ENCODE results near the gene SMARCA2. TPM values are rescaled to one million over a fixed set of nuclear protein-coding genes. Genes with fewer than 3 reads are reported as not detected.

The SMARCA2 gene
- total RNA-seq, 4 donors from 2014 or later = 148 to 217 (median 196) TPM

GRCh38 chr9:2163231-2163885 is 148.2 kb downstream of the SMARCA2 start:
- Histone ChIP-seq H3K27ac (peak overlapping the region in 2 of 3 donors; percentile 41 to 54), H3K9me3 (no peaks in the 10 kb centered on the region), H3K4me1 (peaks cover 12 to 22% of the 10 kb centered on the region in 2 donors), H3K4me3 (replicated peaks in 1 of 3) (no peak overlapping the region), H3K27me3 (no peaks in the 10 kb centered on the region), H3K36me3 (no peaks in the 10 kb centered on the region)
- WGBS, 2 donors = 46 to 65% methylated on average over 6 of the region's 6 CpGs
- intact Hi-C loops (cut with DNase I) = no loop called here
- no peak for TF ChIP-seq POLR2A (IDR thresholded peaks at IDR 0.05)
- TF ChIP-seq, protein P1, sequence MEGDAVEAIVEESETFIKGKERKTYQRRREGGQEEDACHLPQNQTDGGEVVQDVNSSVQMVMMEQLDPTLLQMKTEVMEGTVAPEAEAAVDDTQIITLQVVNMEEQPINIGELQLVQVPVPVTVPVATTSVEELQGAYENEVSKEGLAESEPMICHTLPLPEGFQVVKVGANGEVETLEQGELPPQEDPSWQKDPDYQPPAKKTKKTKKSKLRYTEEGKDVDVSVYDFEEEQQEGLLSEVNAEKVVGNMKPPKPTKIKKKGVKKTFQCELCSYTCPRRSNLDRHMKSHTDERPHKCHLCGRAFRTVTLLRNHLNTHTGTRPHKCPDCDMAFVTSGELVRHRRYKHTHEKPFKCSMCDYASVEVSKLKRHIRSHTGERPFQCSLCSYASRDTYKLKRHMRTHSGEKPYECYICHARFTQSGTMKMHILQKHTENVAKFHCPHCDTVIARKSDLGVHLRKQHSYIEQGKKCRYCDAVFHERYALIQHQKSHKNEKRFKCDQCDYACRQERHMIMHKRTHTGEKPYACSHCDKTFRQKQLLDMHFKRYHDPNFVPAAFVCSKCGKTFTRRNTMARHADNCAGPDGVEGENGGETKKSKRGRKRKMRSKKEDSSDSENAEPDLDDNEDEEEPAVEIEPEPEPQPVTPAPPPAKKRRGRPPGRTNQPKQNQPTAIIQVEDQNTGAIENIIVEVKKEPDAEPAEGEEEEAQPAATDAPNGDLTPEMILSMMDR (IDR thresholded peaks at IDR 0.05) = no peak
- DNase-seq = peak; percentile 21 to 26

GRCh38 chr9:2164268-2164667 is 149.1 kb downstream of the SMARCA2 start:
- intact Hi-C loops (cut with DNase I) = no loop called here
- no peak for DNase-seq
- H3K27me3 ChIP-seq = no peaks in the 10 kb centered on the region
- no peak overlapping the region for H3K27ac ChIP-seq
- 96 to 100% methylated on average over 1 of the region's 1 CpG for WGBS, 2 donors
- H3K9me3 ChIP-seq = no peaks in the 10 kb centered on the region
- no peak overlapping the region for H3K4me3 ChIP-seq (replicated peaks in 1 of 3)
- H3K36me3 ChIP-seq = peaks cover 0 to 6% of the 10 kb centered on the region in 2 donors
- no peak for TF ChIP-seq POLR2A (IDR thresholded peaks at IDR 0.05)
- TF ChIP-seq, protein P1 (IDR thresholded peaks at IDR 0.05) = no peak
- peaks cover 7 to 21% of the 10 kb centered on the region in 2 donors for H3K4me1 ChIP-seq

- no peak for TF ChIP-seq POLR2A (IDR thresholded peaks at IDR 0.05)
- TF ChIP-seq, protein P1 (IDR thresholded peaks at IDR 0.05) = no peak
- Histone ChIP-seq H3K4me3 (replicated peaks in 1 of 3) (no peak overlapping the region), H3K36me3 (peaks cover 4 to 8% of the 10 kb centered on the region in 2 donors), H3K9me3 (no peaks in the 10 kb centered on the region), H3K27me3 (no peaks in the 10 kb centered on the region), H3K27ac (no peak overlapping the region), H3K4me1 (peaks cover 5 to 9% of the 10 kb centered on the region in 2 donors)
- 92 to 93% methylated on average over 1 of the region's 1 CpG for WGBS, 2 donors
- no peak for DNase-seq
- intact Hi-C loops (cut with DNase I) = no loop called here
Observed at GRCh38 chr9:2166203-2166602, 151.1 kb downstream of the SMARCA2 start.

DNA sequence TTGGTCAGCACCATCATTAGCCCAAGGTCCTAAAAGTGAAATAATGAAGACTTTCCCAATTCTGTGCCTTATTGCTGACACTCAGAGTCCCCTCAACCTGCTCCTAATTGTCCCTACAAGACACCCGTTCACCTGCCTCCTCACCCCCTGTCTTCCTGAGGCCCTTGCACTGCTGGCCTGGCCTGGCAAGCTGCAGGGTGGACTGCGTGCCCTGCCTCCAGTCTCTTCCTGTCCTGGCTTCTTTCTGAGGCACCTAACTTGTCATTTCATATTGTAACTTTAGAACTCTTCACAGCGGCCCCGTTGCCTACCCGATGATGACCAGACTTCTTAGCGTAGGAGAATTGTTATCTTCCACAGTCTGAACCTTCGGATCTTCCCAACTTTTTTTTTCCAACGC is 153.9 kb downstream of the SMARCA2 start:
- no peaks in the 10 kb centered on the region for H3K4me1 ChIP-seq
- no peak for DNase-seq
- H3K27me3 ChIP-seq = no peaks in the 10 kb centered on the region
- no peak overlapping the region for H3K4me3 ChIP-seq (replicated peaks in 1 of 3)
- H3K9me3 ChIP-seq = no peaks in the 10 kb centered on the region
- H3K27ac ChIP-seq = no peak overlapping the region
- TF ChIP-seq, protein P1 (IDR thresholded peaks at IDR 0.05) = no peak
- TF ChIP-seq POLR2A (IDR thresholded peaks at IDR 0.05) = no peak
- H3K36me3 ChIP-seq = peaks cover 4 to 8% of the 10 kb centered on the region in 2 donors
- WGBS, 2 donors = 92 to 95% methylated on average over 8 of the region's 8 CpGs
- intact Hi-C loops (cut with DNase I) = no loop called here

DNA sequence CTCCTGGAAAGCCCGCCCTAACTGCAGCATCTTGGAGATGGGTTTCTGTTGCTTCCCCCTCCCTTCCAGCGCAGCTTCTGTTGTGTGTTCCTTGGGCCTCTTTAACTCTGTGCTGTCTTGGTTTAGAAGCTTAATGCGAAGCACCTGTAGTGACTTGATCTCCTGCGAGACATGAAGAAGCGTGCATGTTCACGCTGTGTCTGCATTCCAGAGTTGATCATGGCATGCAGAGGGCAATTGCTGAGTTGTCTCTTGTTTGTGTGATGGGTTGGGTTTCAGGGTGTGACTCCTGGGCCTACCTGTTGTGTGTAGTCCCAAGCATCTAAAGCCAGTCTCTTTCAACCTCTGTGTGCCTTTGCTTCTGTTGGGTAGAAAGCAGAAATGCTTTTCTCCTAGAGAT is 155.6 kb downstream of the SMARCA2 start:
- H3K27ac ChIP-seq = no peak overlapping the region
- H3K4me3 ChIP-seq (replicated peaks in 1 of 3) = no peak overlapping the region
- TF ChIP-seq POLR2A (IDR thresholded peaks at IDR 0.05) = no peak
- TF ChIP-seq, protein P1 (IDR thresholded peaks at IDR 0.05) = no peak
- H3K36me3 ChIP-seq = peaks cover 4 to 8% of the 10 kb centered on the region in 2 donors
- H3K4me1 ChIP-seq = no peaks in the 10 kb centered on the region
- H3K27me3 ChIP-seq = no peaks in the 10 kb centered on the region
- WGBS, 2 donors = 95 to 98% methylated on average over 6 of the region's 6 CpGs
- no peak for DNase-seq
- intact Hi-C loops (cut with DNase I) = no loop called here
- H3K9me3 ChIP-seq = no peaks in the 10 kb centered on the region

Measured in thyroid gland (tissue), 4 donors.